Stimulated activated CD8-positive, alpha-beta memory T cell treated with anti-CD3 and anti-CD28 coated beads, Interleukin-15, amount 100 ng/mL, for 4 hours (primary cell): Measurements from ENCODE around the gene RAB7B.

Experiments used
- DNase-seq, 2 donors: peaks; one replicate each; pipeline ENCODE4 v3.0.0-alpha.2; 2020; ENCODE audit warnings: low read depth in 2 of 2

The RAB7B gene

DNA sequence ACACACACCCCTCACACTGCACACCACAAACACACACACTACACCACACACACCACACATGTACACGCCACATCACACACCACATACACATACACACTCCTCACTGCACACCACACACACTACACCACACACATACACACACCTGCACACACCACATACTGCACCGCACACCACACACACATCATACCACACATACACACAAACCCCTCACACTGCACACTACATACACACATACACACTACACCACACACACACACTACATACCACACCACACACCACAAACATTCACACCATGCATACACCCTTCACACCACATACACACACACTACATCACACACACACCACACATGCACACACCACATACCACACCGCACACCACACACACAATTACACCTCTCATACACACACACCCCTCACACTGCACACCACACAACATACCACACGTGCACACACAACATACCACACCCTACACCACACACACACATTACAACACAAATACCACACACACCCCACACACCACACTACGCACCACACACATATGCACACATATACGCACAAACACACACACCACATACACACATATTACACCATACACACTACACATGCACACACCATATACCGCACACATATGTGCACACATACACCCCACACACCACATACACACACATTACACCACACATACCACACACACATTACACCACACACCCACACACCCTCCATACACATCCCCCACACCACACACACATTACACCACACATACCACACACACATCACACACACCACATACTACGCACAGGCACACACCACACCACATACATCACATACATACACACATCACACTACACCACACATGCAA, 29.6 kb downstream of the RAB7B start:
- DNase-seq: no peak

DNA sequence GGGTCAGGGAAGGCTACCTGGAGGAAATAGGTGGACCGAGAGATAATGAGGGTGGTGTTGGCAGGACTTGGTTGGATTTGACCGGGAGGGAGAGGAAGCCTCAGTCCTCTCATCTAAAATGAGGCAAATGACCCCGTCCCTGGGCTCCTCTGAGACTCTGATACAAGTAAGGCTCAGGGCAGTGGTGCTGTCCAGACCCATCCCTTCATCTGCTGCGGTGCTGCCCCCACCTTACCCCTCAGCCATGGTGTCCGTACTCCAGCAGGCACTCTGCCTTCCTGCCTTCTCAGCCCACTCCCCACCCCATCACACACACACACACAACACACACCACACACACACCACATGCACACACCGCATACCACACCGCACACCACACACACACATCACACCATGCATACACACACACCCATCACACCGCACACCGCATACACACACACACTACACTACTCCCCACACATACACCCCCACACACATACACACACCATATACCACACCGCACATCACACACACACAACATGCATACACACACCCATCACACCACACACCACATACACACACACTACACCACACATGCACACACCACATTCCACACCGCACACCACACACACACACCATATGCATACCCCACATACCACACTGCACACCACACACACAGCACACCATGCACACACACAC, 30.6 kb downstream of the RAB7B start:
- no peak for DNase-seq

- DNase-seq: no peak
Measured at GRCh38 chr1:205972081-205972480, 31.1 kb downstream of the RAB7B start.

DNA sequence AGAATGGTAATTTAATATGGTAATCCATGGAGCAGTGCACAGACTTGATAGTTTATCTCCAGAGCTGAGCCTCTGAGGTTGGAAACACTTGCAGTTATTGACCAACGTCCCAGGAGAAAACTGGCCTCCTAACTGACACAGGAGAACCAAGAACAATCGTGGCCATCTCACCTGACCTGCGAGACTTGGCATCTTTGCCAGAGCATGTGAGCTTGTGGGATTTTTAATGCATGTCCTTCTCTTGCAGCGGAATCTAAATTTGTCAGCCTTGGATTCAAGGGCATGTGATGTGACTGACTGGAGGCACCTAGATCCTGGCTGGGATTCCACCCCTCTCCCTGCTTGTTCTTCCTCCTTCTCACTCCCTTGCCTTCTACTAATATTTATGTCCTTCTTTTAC, 32.1 kb downstream of the RAB7B start:
- no peak for DNase-seq

- no peak for DNase-seq
Measured at GRCh38 chr1:205970486-205970885, 32.7 kb downstream of the RAB7B start.

- DNase-seq: no peak
Measured at GRCh38 chr1:205969229-205969628, 34.0 kb downstream of the RAB7B start.

DNA sequence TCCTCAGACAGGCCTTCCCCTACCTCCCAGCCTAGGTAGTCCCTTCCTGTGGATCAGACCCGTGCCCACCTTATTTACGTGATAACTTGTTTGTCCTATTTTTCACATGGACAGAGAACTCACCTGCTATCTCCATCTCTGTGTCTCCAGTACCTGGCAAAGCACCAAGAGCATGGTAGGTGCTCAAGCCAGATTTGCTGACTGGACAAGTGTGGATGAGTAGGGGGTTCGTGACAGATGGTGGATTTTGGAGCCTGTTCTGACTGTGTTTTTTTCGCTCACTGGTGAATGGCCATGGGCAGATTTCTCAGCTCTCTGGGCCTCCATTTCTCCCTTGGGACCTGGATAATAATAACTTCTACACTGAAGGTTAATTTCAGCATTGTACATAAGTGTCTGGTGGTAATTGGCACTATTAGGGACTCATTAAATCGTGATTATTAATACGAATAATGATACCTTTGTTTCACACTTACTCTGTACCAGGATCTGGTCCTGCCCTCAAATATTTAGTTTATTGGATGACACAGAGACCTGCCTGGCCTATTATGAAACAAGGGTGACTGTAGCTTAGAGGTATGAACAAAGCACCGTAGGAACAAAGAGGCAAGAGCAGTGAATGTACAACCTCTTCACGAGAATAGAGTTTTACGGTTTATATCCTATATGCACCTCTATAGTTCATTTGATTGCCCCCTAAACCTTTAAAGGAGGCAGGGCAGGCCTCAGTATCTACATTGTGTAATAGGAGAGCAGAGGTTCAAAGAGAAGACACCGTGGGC, 35.5 kb downstream of the RAB7B start:
- no peak for DNase-seq

- no peak for DNase-seq
Measured at GRCh38 chr1:205965036-205965884, 37.9 kb downstream of the RAB7B start.

- DNase-seq: no peak
Measured at GRCh38 chr1:205963352-205964155, 39.6 kb downstream of the RAB7B start.

DNA sequence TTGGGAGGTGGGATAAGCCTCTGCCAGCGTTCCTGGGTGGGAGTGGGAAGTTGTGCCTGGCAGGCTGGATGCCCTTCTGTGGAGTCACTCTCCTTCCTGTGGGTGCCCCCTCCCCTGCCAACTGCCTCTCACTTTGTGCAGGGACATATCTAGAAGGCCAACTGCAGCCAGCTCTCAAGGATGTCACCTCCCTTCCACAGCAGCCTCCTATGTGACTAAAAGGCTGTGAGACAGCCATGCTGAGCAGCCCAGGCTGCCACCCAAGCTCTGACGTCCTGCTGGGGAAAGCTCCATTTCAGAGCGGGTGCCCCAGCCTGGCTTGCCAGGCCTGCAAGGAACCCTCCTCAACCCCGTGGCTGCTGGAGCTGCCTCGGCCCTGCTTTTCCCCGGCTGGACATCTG, 40.4 kb downstream of the RAB7B start:
- DNase-seq: no peak

GRCh38 chr1:205961991-205962820, 41.0 kb downstream of the RAB7B start:
- no peak for DNase-seq

DNA sequence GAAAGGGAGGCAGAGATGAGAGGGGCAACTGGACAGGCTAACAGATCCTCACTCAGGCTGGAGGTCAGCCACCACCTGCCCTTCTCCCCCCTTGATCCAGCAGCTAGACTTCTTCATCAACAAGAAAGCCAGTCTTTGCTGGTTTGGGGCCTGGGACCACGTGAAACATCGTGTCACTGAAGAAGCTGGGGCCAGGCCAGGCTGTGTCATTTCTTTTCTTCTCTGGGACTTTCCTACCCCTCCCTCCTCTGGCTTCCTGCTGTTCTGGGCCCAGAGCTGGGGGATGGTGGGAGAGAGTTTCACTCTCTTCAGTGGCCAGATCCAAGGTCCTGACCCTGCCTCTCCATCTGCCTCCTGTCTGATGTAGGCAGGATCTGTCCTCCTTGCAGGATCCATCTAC, 41.8 kb downstream of the RAB7B start:
- no peak for DNase-seq

DNA sequence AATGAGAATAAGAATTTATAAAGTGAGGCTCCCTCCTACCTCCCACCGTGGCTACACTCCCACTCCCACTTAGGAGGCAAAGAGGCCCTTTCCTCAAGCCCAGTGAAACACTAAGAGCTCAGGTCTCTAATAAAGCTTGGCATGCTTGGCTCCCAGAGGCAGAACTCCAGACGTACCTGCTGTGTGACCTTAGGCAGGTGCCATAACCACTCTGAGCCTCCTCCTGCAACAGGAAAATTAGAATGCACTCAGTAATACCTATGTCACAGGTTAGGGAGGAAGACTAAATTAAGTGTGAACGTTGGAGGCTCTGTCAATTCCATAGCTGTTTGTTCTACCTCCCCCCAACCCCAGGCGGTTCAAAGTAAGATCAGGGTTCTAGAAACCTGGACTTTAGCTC, 43.4 kb downstream of the RAB7B start:
- DNase-seq: no peak

- DNase-seq: no peak
Measured at GRCh38 chr1:205955499-205955898, 47.7 kb downstream of the RAB7B start.

GRCh38 chr1:205954819-205955404, 48.3 kb downstream of the RAB7B start:
- DNase-seq: no peak

- DNase-seq: no peak
Measured at GRCh38 chr1:205951746-205952145, 51.4 kb downstream of the RAB7B start.

- DNase-seq: no peak
Measured at GRCh38 chr1:205950826-205951549, 52.2 kb downstream of the RAB7B start.

- no peak for DNase-seq
Measured at GRCh38 chr1:205950280-205950679, 52.9 kb downstream of the RAB7B start.

DNA sequence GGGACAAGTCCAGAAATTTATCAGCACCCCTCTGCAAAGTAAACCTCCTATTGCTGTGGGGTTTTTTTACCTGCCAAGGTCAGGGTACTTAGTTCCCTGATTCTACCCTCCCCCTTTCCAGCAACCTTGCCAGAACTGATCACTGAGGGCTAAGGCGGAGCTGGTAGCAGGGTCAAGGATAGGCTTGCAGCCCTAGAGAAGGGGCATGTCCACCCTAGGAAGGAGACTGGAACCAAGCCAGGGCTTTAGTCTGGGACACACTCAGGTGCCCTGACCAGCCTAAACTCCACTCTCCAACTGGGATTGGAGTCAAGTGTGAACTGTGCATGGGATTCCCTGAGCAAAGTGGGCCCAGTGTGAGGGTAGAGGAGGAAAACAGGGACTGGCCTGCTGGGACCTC, 53.4 kb downstream of the RAB7B start:
- no peak for DNase-seq
